Caco-2 (cell line): ENCODE data around the gene FDXACB1. TPM values are rescaled to one million over a fixed set of nuclear protein-coding genes. Genes with fewer than 3 reads are reported as not detected.

Experiments
- BruUV-seq: library from RNA; stranded (reverse); fragments of 400-500 nt; replicated peaks from 2 replicates; lab custom pipeline; 2021; lab: Mats Ljungman, UMichigan
- CTCF ChIA-PET: fragments of 300-600 bp; sonication (Branson Sonifier 250); formaldehyde crosslinking; loops from one replicate; lab custom pipeline; 2022; ENCODE audit warnings: antibody characterized with exemption; lab: Charles Lee
- POLR2A ChIA-PET: fragments of 300-600 bp; sonication (Branson Sonifier 250); formaldehyde crosslinking; loops from one replicate; lab custom pipeline; 2022; ENCODE audit warnings: antibody characterized with exemption; lab: Charles Lee
- DNase-seq, 2 experiments: peaks; one replicate each; pipeline versions ENCODE4 v3.0.0 to v3.0.0-alpha.2; 2020 to 2022
- H3K27me3 ChIP-seq: replicated peaks from 2 replicates; pipeline ENCODE4 v1.6.0; 2011; ENCODE audit warnings: low read length; ENCODE audit not compliant: control insufficient read depth, insufficient read depth
- H3K36me3 ChIP-seq: 2 replicates; pipeline ENCODE4 v1.5.1; 2011; ENCODE audit warnings: low read length; ENCODE audit not compliant: control insufficient read depth, insufficient read depth
- H3K4me1 ChIP-seq: fragments of 250-450 bp; sonication (Bioruptor Pico); 2 replicates; pipeline ENCODE4 v1.5.1; 2020; ENCODE audit warnings: mild to moderate bottlenecking
- H3K4me3 ChIP-seq: 2 replicates; pipeline ENCODE4 v1.5.1; 2011; ENCODE audit warnings: low read depth, mild to moderate bottlenecking, control low read depth, low read length
- H3K9me3 ChIP-seq: fragments of 250-450 bp; sonication (Bioruptor Pico); 2 replicates; pipeline ENCODE4 v1.5.1; 2020; ENCODE audit warnings: mild to moderate bottlenecking, moderate library complexity
- H3K27ac Mint-ChIP-seq: one replicate; pipeline ENCODE4 v1.8.0; 2022; ENCODE audit warnings: mixed read lengths; ENCODE audit not compliant: unreplicated experiment
- H3K27me3 Mint-ChIP-seq: one replicate; pipeline ENCODE4 v1.8.0; 2022; ENCODE audit warnings: mixed read lengths; ENCODE audit not compliant: insufficient read depth, unreplicated experiment
- H3K36me3 Mint-ChIP-seq: one replicate; pipeline ENCODE4 v1.8.0; 2022; ENCODE audit warnings: mild to moderate bottlenecking, mixed read lengths; ENCODE audit not compliant: insufficient read depth, unreplicated experiment
- H3K4me1 Mint-ChIP-seq: one replicate; pipeline ENCODE4 v1.8.0; 2022; ENCODE audit warnings: low read depth, mixed read lengths; ENCODE audit not compliant: unreplicated experiment
- H3K4me3 Mint-ChIP-seq: one replicate; pipeline ENCODE4 v1.8.0; 2022; ENCODE audit warnings: mild to moderate bottlenecking, moderate library complexity, mixed read lengths; ENCODE audit not compliant: unreplicated experiment
- H3K9me3 Mint-ChIP-seq: one replicate; pipeline ENCODE4 v1.8.0; 2022; ENCODE audit warnings: mixed read lengths; ENCODE audit not compliant: unreplicated experiment
- intact Hi-C: fragments of 100-400 bp; cut with micrococcal nuclease; formaldehyde crosslinking; loops from one replicate; pipeline ENCODE4 v1.10.0; 2022; ENCODE audit not compliant: unreplicated experiment
- total RNA-seq: library from RNA; stranded (reverse); gene quantifications from 2 replicates; pipeline ENCODE4 v1.2.3, GENCODE V29; 2022
- TF ChIP-seq, protein P1 (sequence below), 2 experiments: fragments of 200-600 bp in 1 of 2; IDR thresholded peaks; 1 replicate in 1 of 2; 2 replicates in 1 of 2; pipeline versions ENCODE4 v1.5.1 to v1.8.0; 2011 to 2022; ENCODE audit warnings: antibody characterized with exemption in 1 of 2, control low read depth in 1 of 2, inconsistent platforms in 1 of 2, low read depth in 1 of 2, low read length in 1 of 2, mild to moderate bottlenecking in 1 of 2, moderate library complexity in 1 of 2; ENCODE audit not compliant: insufficient read depth in 1 of 2, severe bottlenecking in 1 of 2, unreplicated experiment in 1 of 2

Gene FDXACB1
- total RNA-seq, 1 experiment from 2014 or later = 4.7 TPM

- POLR2A ChIA-PET = interaction anchor here (1.0 kb wide), 2 partner anchors 16 kb away, joined by 3 to 5 read pairs; no protein-coding TSS in a partner anchor
- BruUV-seq = no TSS peak
- Histone ChIP-seq H3K36me3 (no peaks in the 10 kb centered on the region), H3K4me1 (peaks cover 12% of the 10 kb centered on the region), H3K4me3 (no peak overlapping the region), H3K27me3 (no peaks in the 10 kb centered on the region), H3K9me3 (no peaks in the 10 kb centered on the region)
- no peak for DNase-seq
- CTCF ChIA-PET = interaction anchor here (0.6 to 1.1 kb wide), 4 partner anchors 15 to 346 kb away, joined by 3 to 6 read pairs (median 4); no protein-coding TSS in a partner anchor
- intact Hi-C loops = no loop called here
- H3K27me3 Mint-ChIP-seq = no peaks in the 10 kb centered on the region
- no peak overlapping the region for H3K4me3 Mint-ChIP-seq
- no peaks in the 10 kb centered on the region for H3K36me3 Mint-ChIP-seq
- H3K27ac Mint-ChIP-seq = no peak overlapping the region
- no peaks in the 10 kb centered on the region for H3K9me3 Mint-ChIP-seq
- TF ChIP-seq, protein P1, sequence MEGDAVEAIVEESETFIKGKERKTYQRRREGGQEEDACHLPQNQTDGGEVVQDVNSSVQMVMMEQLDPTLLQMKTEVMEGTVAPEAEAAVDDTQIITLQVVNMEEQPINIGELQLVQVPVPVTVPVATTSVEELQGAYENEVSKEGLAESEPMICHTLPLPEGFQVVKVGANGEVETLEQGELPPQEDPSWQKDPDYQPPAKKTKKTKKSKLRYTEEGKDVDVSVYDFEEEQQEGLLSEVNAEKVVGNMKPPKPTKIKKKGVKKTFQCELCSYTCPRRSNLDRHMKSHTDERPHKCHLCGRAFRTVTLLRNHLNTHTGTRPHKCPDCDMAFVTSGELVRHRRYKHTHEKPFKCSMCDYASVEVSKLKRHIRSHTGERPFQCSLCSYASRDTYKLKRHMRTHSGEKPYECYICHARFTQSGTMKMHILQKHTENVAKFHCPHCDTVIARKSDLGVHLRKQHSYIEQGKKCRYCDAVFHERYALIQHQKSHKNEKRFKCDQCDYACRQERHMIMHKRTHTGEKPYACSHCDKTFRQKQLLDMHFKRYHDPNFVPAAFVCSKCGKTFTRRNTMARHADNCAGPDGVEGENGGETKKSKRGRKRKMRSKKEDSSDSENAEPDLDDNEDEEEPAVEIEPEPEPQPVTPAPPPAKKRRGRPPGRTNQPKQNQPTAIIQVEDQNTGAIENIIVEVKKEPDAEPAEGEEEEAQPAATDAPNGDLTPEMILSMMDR (IDR thresholded peaks at IDR 0.05; ENCODE audit: insufficient read depth in 1 of 2, low read depth in 1 of 2, low read length in 1 of 2, severe bottlenecking in 1 of 2, unreplicated experiment in 1 of 2) = no peak
- peaks cover 7% of the 10 kb centered on the region for H3K4me1 Mint-ChIP-seq
Measured at GRCh38 chr11:111910676-111911562, 32.0 kb upstream of the FDXACB1 start.

DNA sequence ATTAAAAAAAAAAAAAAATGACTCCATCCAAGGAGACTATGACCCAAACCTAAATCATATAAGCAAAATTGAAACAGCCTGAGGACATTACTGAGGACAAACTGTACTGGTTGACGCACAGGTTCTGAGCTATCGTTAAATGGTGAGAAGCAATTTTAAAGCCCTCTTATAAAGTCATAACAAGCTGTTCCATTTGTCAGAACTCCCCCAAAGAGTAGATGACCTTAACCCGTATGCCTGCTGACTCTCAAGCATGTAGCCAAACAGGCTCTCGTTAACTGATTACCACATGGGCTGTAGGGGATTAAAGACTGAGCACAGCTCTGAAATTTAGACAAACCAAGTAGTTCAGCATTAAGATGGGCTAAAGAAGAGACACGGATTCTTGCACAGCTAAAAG is 30.4 kb upstream of the FDXACB1 start:
- H3K9me3 ChIP-seq = no peaks in the 10 kb centered on the region
- TF ChIP-seq, protein P1 (IDR thresholded peaks at IDR 0.05; ENCODE audit: insufficient read depth in 1 of 2, low read depth in 1 of 2, low read length in 1 of 2, severe bottlenecking in 1 of 2, unreplicated experiment in 1 of 2) = no peak
- H3K4me3 ChIP-seq = no peak overlapping the region
- ChIA-PET POLR2A (no interaction called here), CTCF (no interaction called here)
- H3K36me3 ChIP-seq = no peaks in the 10 kb centered on the region
- no peak overlapping the region for H3K4me3 Mint-ChIP-seq
- H3K36me3 Mint-ChIP-seq = no peaks in the 10 kb centered on the region
- BruUV-seq = no TSS peak
- intact Hi-C loops = no loop called here
- no peaks in the 10 kb centered on the region for H3K27me3 Mint-ChIP-seq
- DNase-seq = no peak
- H3K27ac Mint-ChIP-seq = no peak overlapping the region
- H3K27me3 ChIP-seq = no peaks in the 10 kb centered on the region
- peaks cover 7% of the 10 kb centered on the region for H3K4me1 Mint-ChIP-seq
- peaks cover 12% of the 10 kb centered on the region for H3K4me1 ChIP-seq
- H3K9me3 Mint-ChIP-seq = no peaks in the 10 kb centered on the region

- Mint-ChIP-seq H3K9me3 (no peaks in the 10 kb centered on the region), H3K27me3 (no peaks in the 10 kb centered on the region), H3K27ac (no peak overlapping the region), H3K4me3 (no peak overlapping the region), H3K36me3 (no peaks in the 10 kb centered on the region), H3K4me1 (peaks cover 7% of the 10 kb centered on the region)
- TF ChIP-seq, protein P1 (IDR thresholded peaks at IDR 0.05; ENCODE audit: insufficient read depth in 1 of 2, low read depth in 1 of 2, low read length in 1 of 2, severe bottlenecking in 1 of 2, unreplicated experiment in 1 of 2) = no peak
- Histone ChIP-seq H3K9me3 (no peaks in the 10 kb centered on the region), H3K4me3 (no peak overlapping the region), H3K36me3 (no peaks in the 10 kb centered on the region), H3K27me3 (no peaks in the 10 kb centered on the region), H3K4me1 (peaks cover 12% of the 10 kb centered on the region)
- DNase-seq = no peak
- ChIA-PET POLR2A (no interaction called here), CTCF (no interaction called here)
- no TSS peak for BruUV-seq
- intact Hi-C loops = no loop called here
Measured at GRCh38 chr11:111908639-111909305, 29.8 kb upstream of the FDXACB1 start.
